Keratinocyte (primary cell): ENCODE measurements around the gene SCYL3. TPM values are rescaled to one million over a fixed set of nuclear protein-coding genes. Genes with fewer than 3 reads are reported as not detected.

Experiments used
- DNase-seq: peaks from one replicate; pipeline ENCODE4 v3.0.0-alpha.2; 2011; ENCODE audit warnings: low read depth, missing footprints, low spot score
- FAIRE-seq: peaks from 2 replicates; lab custom pipeline; 2011; peaks lifted over from hg19 to GRCh38; lab: Jason Lieb, UNC
- H2AFZ ChIP-seq: 2 replicates; pipeline ENCODE4 v1.6.0; 2012; ENCODE audit warnings: low read length, control low read depth, inconsistent platforms; ENCODE audit not compliant: control insufficient read depth
- H3K27ac ChIP-seq: 2 replicates; pipeline ENCODE4 v1.5.1; 2011; ENCODE audit warnings: low read length; ENCODE audit not compliant: control insufficient read depth, insufficient read depth
- H3K27me3 ChIP-seq: 3 replicates; pipeline ENCODE4 v1.6.0; 2011; ENCODE audit warnings: low read length; ENCODE audit not compliant: control insufficient read depth, insufficient read depth; ENCODE audit errors: extremely low read depth
- H3K36me3 ChIP-seq, 2 experiments: 2 replicates in 1 of 2; 3 replicates in 1 of 2; pipeline ENCODE4 v1.5.1; 2011; ENCODE audit warnings: low read length in 2 of 2, mild to moderate bottlenecking in 1 of 2; ENCODE audit not compliant: control insufficient read depth in 2 of 2, insufficient read depth in 2 of 2; ENCODE audit errors: extremely low read depth in 1 of 2
- H3K4me1 ChIP-seq: 3 replicates; pipeline ENCODE4 v1.5.1; 2011; ENCODE audit warnings: low read length; ENCODE audit not compliant: control insufficient read depth, insufficient read depth; ENCODE audit errors: extremely low read depth
- H3K4me2 ChIP-seq: 3 replicates; pipeline ENCODE4 v1.6.0; 2011; ENCODE audit warnings: low read depth, low read length; ENCODE audit not compliant: control insufficient read depth, insufficient read depth; ENCODE audit errors: extremely low read depth
- H3K4me3 ChIP-seq, 3 experiments: fragments of 200-600 bp in 1 of 3; sonication (generic) in 1 of 3; 2 replicates in 2 of 3; 3 replicates in 1 of 3; pipeline ENCODE4 v1.5.1; 2011 to 2016; ENCODE audit warnings: low read length in 3 of 3, mild to moderate bottlenecking in 3 of 3, control low read depth in 2 of 3, inconsistent platforms in 1 of 3, low read depth in 1 of 3, mixed read lengths in 1 of 3, mixed run types in 1 of 3, moderate library complexity in 1 of 3; ENCODE audit not compliant: control insufficient read depth in 2 of 3, insufficient read depth in 2 of 3; ENCODE audit errors: extremely low read depth in 1 of 3
- H3K79me2 ChIP-seq: 2 replicates; pipeline ENCODE4 v1.6.0; 2012; ENCODE audit warnings: low read length; ENCODE audit not compliant: control insufficient read depth, insufficient read depth
- H3K9ac ChIP-seq: 3 replicates; pipeline ENCODE4 v1.6.0; 2011; ENCODE audit warnings: low read length; ENCODE audit not compliant: control insufficient read depth, insufficient read depth; ENCODE audit errors: extremely low read depth
- H3K9me1 ChIP-seq: 3 replicates; pipeline ENCODE4 v1.6.0; 2011; ENCODE audit warnings: low read length; ENCODE audit not compliant: control insufficient read depth, insufficient read depth; ENCODE audit errors: extremely low read depth
- H3K9me3 ChIP-seq: 2 replicates; pipeline ENCODE4 v1.5.1; 2012; ENCODE audit warnings: low read depth, low read length; ENCODE audit not compliant: control insufficient read depth
- H4K20me1 ChIP-seq: 3 replicates; pipeline ENCODE4 v1.6.0; 2011; ENCODE audit warnings: low read length; ENCODE audit not compliant: control insufficient read depth, insufficient read depth; ENCODE audit errors: extremely low read depth
- CTCF ChIP-seq, 3 experiments: IDR thresholded peaks in 1 of 3; conservative IDR thresholded peaks in 1 of 3; optimal IDR thresholded peaks in 1 of 3; 2 replicates in 2 of 3; 3 replicates in 1 of 3; pipeline versions ENCODE3 to v1.5.1; 2011; ENCODE audit warnings: low read length in 3 of 3, mild to moderate bottlenecking in 3 of 3, moderate library complexity in 2 of 3, control low read depth in 1 of 3, inconsistent platforms in 1 of 3; ENCODE audit not compliant: insufficient read depth in 2 of 3; ENCODE audit errors: extremely low read depth in 1 of 3
- EZH2 ChIP-seq: IDR thresholded peaks from one replicate; pipeline ENCODE4 v1.6.1; 2012; ENCODE audit warnings: inconsistent platforms, mild to moderate bottlenecking, low read length, moderate library complexity
- dilution Hi-C: fragments of 300-500 bp; cut with MboI; formaldehyde crosslinking; loops from one replicate; pipeline ENCODE4 v1.7.0; 2020; ENCODE audit warnings: low sequenced_read_pairs; ENCODE audit not compliant: extremely low pct_ligation_motif_present
- polyA plus RNA-seq, 5 experiments: library from polyadenylated mRNA; depleted of rRNA in 3 of 5; stranded (reverse) in 3 of 5; stranded (forward) in 1 of 5; unstranded in 1 of 5; fragments of >200 nt; gene quantifications; 1 replicate in 1 of 5; 2 replicates in 3 of 5; 3 replicates in 1 of 5; pipeline versions ENCODE4 v1.2.1 to v1.2.3, GENCODE V29; 2011 to 2012; ENCODE audit warnings: missing spikeins in 2 of 5, low read depth in 1 of 5, low replicate concordance in 1 of 5

SCYL3 gene
- polyA plus RNA-seq, 1 donor (not counting 4 experiments of a cell fraction or from before 2014, with no cell fraction given): 8.0 TPM

- H3K9ac ChIP-seq: no peak overlapping the region
- H3K9me3 ChIP-seq: no peaks in the 10 kb centered on the region
- dilution Hi-C loops: no loop called here
- H4K20me1 ChIP-seq: no peaks in the 10 kb centered on the region
- H3K9me1 ChIP-seq: no peaks in the 10 kb centered on the region
- no peaks in the 10 kb centered on the region for H3K4me1 ChIP-seq
- no peak overlapping the region for H3K27ac ChIP-seq
- no peaks in the 10 kb centered on the region for H3K79me2 ChIP-seq
- TF ChIP-seq EZH2 (no peak), CTCF (optimal IDR thresholded peaks at IDR 0.05 in 1 of 3, IDR thresholded peaks at IDR 0.05 in 1 of 3, conservative IDR thresholded peaks at IDR 0.05 in 1 of 3; ENCODE audit: extremely low read depth in 1 of 3, insufficient read depth in 2 of 3, low read length in 3 of 3) (no peak)
- DNase-seq: no peak
- H3K36me3 ChIP-seq: peaks cover 10 to 18% of the 10 kb centered on the region in 2 experiments
- no peak overlapping the region for H3K4me2 ChIP-seq
- no peak overlapping the region for H3K4me3 ChIP-seq
- H3K27me3 ChIP-seq: no peaks in the 10 kb centered on the region
- no peak overlapping the region for H2AFZ ChIP-seq
- FAIRE-seq: no peak
Observed at GRCh38 chr1:169853341-169853740, 40.4 kb downstream of the SCYL3 start.

DNA sequence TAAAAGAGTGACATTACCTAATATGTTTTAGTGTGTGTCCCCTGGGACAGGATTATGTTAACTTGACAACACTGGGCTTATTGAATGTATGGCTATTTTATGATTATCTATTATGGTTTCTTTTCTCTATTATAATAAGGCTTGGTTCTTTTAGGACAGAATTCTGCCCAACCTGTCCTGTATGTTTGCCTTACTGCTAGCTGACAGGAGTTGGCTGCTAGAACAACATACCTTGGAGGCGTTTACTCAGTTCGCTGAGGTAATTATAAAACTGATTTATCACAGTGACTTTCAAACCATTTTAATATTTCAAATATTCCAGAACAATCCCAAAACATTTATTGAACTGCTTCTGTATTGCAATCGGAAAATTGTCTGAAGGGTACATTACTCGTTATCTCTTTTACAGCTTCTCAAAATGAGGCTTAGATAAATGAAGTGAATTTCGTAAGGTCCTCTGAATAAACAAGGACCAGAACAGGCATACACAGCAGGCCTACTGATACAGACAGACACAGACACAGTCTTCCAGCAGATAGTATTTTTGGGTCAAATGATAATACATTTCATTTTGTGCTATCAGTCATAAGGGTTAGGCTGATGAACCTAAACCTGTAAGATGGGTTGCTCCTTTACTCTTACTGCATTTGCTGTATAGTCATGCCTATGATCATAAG is 44.2 kb downstream of the SCYL3 start:
- no peak overlapping the region for H3K4me2 ChIP-seq
- no peaks in the 10 kb centered on the region for H3K4me1 ChIP-seq
- peaks cover 10 to 17% of the 10 kb centered on the region in 2 experiments for H3K36me3 ChIP-seq
- no peaks in the 10 kb centered on the region for H3K27me3 ChIP-seq
- no peak overlapping the region for H3K4me3 ChIP-seq
- no peak for TF ChIP-seq EZH2
- no peak for TF ChIP-seq CTCF (optimal IDR thresholded peaks at IDR 0.05 in 1 of 3, IDR thresholded peaks at IDR 0.05 in 1 of 3, conservative IDR thresholded peaks at IDR 0.05 in 1 of 3; ENCODE audit: extremely low read depth in 1 of 3, insufficient read depth in 2 of 3, low read length in 3 of 3)
- H3K9me1 ChIP-seq: no peaks in the 10 kb centered on the region
- no peak overlapping the region for H3K9ac ChIP-seq
- no peaks in the 10 kb centered on the region for H3K79me2 ChIP-seq
- FAIRE-seq (no peak), DNase-seq (no peak)
- H3K27ac ChIP-seq: no peak overlapping the region
- H2AFZ ChIP-seq: no peak overlapping the region
- no peaks in the 10 kb centered on the region for H3K9me3 ChIP-seq
- H4K20me1 ChIP-seq: no peaks in the 10 kb centered on the region
- dilution Hi-C loops: no loop called here
